ENCODE measurements around the gene CLK2.
A peak's percentile ranks its signal among the peaks of the same experiment; 100 is the strongest.
"Not testable (repeated sequence)": the region's sequence is repeated elsewhere in the genome, so short reads cannot be mapped to it uniquely, and the experiment has no call there.

Gene CLK2

DNA sequence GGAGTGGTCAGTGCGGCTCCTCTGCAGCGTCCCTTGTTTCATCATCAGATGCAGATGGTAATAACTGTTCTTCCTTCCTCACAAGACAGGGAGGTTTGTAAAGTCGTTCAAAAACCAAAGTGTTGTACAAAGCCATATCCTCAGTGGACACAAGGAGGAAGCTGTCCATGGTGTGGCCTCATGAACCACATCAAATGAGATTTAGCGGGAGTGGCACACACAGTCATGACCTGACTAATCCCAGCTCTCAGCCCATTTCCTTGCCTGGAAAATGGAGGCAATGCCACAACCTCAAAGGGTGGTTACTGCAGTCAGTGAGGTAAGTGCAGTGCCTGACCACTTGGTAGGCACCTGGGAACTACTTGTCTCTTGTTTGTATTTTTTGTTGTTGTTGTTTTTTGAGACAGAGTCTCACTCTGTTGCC is 31.5 kb downstream of the CLK2 start:
- DNase-seq (ENCODE audit: low spot score), result peak; percentile 39

DNA sequence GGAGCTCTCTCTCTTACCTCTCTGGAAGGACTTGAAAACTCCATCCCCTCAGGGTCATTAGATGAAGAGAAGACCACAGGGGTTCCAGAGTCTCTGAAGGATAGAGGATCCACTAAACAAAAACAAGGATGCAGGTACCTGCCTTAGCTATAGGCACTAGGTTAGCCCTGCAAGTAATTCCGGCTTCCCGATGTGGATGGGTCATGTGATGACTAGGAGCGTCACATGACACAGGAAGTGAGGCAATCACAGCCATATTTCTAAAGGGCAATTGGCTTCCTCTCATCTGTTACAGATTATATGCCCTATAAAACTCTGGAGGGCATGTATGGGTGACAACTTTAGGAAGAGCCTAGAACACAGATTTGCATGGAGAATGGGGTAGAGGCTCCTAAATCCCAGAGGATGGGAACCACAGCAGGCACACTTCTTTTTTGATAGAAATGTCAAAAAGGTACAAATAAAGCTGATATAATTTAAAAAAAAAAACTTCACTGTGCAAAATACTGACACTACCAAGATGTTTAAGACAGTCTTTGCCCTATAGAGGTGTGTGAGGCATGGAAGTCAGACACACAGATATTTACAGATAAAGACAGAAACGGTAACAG is 32.1 kb downstream of the CLK2 start:
- peak; percentile 84 for DNase-seq (ENCODE audit: low spot score)

DNA sequence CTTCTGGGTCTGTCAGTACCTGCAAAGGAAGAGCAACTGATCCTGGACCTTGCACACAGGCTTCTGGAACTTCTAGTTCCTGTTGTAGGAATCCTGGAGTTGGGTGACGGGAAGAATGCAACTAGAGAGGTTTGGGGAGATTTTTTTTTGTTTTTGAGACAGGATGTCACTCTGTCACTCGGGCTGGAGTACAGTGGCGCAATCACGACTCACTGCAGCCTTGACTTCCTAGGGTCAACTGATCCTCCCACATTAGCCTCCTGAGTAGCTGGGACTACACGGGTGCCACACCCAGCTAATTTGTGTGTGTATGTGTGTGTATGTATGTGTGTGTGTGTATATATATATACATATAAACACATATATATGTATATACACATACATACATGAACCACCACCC is 36.9 kb downstream of the CLK2 start:
- DNase-seq (ENCODE audit: low spot score), result no peak

DNA sequence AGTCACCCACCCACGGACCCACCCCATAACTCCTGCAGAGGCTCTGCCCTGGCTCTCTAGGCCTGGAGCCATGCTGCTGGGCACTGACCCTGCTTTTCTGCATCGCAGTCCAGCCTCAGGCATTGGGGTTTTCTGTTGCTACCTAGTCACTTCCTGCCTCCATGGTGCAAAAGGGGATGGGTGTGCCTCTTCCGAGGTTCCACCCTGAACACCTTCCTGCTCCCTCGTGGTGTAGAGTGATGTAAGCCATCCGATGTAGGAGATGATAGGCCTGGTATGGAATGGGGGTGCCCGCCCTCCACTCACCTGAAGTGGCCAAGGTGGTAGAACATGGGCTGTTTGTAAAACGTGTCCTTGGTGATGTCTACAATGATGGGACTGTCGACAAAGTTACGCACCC is 37.9 kb downstream of the CLK2 start:
- DNase-seq (ENCODE audit: low spot score), result not testable (repeated sequence)

DNA sequence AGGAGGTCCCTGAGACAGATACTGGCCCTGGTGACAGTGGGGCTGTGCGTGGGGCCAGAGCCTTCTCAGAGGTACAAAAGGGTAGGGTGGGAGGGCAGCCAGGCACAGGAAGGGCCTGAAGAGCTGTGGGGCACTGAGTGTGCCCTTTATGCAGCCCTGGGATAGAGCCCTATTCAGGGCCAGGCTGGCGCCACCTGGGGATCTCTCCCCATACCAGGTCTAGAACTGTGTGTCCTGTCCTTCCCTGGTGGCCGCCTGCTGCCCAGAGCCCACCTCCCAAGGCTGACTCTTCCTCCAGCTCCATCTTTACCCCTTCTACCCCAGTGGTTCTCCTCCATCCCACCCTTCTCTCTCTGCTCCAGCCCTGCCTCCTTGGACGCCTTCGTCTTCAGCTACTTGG is 39.8 kb downstream of the CLK2 start:
- not testable (repeated sequence) for DNase-seq (ENCODE audit: low spot score)

DNA sequence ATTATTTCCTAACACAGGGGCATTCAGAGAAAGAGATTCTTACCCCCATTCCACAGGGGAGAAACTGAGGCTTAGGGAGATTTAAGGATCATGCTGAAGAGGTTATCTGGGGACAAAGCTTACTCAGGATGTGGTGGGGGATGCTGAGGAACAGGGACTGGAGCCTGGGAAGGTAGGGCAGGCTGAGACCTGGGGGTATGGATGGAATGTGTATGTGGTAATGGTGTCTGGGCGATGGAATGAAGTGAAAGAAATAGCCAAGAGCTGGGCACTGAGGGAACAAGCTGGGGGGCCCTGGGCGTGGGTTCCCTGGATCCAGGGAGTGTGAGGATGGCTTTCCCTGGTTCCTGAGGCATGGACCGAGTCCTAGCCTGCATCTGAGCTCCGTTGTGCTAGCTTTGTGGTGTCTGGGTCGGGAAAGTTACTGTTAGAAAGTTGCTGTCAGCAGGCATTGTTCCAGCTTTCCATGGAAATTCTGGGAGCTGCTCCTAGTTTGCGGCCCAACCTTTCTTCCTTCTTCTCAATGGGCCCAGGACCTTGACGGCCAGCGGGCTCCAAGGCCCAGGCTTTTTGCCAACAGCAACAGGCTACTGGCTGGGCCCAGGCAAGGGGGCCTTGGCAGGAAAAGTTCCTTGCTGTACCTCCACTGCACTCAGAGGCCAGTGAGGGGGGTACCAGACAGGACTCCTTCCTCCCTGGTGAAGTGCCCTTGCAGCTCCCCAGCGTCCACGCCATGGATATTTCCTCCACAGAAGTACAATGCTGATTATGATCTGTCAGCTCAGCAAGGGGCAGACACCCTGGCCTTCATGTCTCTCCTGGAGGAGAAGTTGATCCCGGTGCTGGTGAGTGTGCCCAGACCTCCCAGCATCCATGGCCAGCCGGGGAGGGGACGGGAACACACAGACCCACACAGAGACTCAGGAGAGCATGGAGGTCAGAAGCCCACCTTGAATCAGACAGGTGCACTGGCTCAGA is 41.0 kb downstream of the CLK2 start:
- not testable (repeated sequence) for DNase-seq (ENCODE audit: low spot score)

DNA sequence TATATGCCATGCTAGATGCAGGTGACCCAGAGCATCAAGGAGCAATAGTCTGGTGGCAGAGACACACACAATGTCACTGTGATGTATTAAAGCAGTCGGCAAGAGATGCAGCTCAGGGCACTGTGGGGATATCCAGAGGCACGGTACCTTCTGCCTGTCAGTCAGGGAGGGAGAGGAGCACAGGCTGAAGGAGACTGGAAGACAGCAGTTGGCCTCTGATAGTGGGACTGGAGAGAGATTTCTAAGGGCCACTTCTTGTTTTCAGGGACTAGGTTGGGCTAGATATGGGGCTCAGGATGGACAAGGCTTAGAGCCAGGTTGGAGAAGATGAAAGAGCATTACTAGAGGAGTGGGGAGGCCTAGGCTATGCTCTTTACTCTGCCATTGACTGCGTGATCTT is 42.0 kb downstream of the CLK2 start:
- DNase-seq (ENCODE audit: low spot score), result not testable (repeated sequence)

DNA sequence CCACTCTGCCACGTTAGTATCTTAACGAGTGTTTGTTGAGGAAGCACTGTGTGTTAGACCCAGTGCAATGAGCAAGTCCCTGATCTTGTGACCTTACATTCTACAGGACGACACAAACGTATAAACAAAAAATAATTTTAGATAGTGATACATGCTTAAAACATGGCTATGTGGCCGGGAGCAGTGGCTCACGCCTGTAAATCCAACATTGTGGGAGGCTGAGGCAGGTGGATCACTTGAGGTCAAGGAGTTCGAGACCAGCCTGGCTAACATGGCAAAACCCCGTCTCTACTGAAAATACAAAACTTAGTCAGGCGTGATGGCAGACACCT is 45.2 kb downstream of the CLK2 start:
- DNase-seq (ENCODE audit: low spot score), result no peak

DNA sequence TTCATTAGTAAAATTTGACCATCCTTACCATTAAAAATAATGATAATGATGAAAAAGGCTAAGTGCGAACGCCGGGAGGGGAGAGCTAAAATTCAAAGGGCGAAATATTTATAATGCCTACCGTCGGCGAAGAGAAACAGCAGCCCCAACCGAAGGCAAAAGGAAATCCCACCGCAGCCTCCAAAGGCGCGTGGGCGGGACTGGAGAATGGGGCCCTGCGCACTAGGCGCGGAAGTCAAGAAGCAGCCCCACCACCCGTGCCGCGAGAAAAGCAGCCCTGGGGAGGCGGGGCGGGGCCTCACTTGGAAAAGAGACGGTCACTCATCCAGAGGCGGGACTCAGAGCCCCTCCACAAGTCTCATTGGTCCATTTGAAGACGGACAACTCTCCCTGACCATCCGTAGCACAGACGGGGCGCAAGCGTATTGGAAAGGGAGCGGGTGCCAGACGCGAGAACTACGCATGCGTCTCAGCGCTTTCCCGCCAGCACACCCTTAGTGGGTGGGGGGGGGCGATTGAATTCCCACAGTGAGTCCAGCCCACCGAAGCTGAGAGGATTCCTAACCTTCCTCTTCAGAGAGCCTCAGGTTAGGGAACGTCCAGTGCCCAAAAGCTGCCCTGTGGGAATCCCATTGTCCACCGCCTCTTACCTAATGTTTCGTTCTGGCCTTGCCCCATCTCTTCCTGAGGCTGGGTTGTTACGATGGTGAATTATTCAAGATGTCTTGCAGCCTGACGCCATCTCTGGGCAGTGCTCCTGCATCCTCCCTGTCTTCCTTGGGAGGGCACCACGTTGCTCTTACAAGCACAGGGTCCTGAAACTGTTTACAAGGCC is 45.8 kb downstream of the CLK2 start:
- DNase-seq (ENCODE audit: low spot score), result peak; percentile 98

DNA sequence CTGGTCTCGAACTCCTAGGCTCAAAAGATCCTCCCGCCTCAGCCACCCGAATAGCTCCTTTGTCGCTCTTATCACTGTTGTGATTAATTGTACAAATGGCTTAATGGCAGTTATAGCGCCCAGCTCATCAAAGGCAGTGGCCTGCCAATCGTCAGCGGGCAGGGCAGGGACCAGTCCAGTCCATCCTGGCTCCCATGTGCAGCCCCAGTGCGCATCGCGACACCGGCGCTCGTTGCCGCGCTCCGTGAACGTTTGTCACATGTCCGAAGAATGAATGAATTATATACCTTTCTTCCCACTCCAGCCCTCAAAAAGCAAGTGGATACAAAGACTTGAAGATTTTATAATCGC is 46.4 kb downstream of the CLK2 start:
- peak; percentile 53 for DNase-seq (ENCODE audit: low spot score)

DNA sequence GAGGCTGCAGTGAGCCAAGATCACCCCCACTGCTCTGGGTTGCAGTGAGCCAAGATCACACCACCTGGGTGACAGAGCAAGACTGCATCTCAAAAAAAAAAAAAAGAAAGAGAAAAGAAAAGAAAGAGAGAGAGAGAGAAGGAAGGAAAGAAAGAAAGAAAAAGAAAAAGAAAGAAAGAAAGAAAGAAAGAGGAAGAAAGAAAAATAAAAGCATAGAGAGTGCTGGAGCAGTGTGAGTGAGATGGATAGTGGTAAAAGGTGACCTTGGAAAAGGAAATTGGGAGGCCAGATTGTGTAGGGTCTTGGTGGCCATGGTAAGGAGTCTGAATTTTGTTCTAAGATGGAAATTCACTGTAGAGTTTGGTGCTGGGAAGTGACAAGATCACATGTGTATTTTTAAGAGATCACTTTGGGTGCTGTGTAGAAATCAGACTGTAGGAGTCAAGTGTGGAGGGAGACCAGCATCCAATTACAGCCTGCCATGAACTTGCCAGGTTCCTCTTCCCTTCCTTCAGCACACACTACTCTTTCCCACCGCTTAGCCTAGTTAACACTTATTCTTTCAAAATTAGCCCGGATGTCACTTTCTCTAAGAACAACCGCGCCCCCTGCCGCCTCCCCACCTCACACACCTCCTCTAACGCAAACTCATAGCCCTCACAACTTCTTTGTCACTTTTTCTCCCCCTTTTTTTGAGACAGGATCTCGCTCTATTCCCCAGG is 47.0 kb downstream of the CLK2 start:
- DNase-seq (ENCODE audit: low spot score), result peak; percentile 68

DNA sequence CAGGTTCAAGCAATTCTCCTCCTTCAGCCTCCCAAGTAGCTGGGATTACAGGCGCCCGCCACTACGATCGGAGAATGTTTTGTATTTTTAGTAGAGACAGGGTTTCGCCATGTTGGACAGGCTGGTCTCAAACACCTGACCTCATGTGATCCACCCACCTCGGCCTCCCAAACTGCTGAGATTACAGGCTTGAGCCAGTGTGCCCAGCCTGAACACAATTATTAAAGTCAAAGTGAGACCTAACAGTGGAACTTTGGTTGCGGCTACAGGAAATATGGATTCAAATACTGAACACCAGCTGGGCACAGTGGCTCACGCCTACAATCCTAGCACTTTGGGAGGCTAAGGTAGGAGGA is 47.9 kb downstream of the CLK2 start:
- not testable (repeated sequence) for DNase-seq (ENCODE audit: low spot score)

DNA sequence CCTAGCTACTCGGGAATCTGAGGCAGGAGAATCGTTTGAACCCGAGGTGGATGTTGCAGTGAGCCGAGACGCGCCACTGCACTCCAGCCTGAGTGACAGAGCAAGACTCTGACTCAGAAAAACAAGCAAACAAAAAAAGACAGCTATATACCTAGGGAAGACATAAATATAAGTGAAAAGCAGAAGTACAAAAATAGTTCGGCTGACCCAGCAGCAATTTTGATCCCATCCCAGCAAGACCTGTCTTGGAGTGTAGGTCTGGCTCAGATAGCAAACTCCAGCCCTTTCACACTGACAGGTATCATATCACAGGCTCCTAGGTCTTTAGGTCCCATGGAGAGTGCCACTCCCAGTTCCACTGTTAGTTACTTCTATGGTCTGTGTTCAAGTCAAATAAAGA is 50.3 kb downstream of the CLK2 start:
- DNase-seq (ENCODE audit: low spot score), result no peak

DNA sequence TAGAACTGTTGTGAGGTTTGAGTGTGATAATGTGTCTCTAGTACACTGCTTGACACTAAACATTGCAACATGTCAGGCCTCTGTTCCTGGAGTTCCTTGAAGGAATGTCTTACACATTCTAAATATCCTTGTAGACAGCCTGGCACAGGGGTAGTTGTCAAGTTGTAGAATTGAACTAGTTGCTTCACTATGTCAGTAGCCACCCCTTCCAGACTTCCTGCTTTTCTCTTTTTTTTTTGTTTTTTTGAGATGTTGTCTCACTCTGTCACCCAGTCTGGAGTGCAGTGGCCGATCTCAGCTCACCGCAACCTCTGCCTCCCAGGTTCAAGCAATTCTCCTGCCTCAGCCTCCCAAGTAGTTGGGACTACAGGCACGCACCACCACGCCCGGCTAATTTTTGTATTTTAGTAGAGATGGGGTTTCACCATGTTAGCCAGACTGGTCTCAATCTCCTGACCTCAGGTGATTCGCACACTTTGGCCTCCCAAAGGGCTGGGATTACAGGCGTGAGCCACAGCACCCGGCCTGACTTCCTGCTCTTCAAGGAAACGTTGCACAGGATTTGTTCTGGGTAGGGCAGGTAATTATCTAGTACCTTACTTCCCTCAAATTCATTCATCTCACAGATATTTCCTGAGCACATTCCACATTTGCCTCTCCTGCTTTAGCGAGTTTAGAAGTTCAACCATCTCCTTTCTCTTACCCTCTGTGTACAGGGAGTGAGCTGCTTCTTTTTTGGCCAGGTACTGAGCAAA is 52.9 kb downstream of the CLK2 start:
- not testable (repeated sequence) for DNase-seq (ENCODE audit: low spot score)

DNA sequence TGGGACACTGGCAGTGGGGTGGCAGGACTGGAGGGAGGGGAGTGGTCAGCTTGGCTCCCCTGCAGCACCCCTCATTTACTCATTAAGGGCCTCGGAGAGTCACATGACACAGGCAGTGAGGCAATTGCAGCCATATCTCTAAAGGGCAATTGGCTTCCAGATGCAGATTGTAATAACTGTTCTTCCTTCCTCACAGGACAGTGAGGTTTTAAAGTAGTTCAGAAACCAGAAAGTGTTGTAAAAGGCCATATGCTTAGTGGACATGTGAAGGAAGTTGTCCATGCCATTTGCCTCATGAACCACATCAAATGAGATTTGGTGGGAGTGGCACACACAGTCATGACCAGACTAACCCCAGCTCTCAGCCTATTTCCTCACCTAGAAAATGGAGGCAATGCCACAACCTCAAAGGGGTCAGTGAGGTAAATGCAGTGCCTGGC is 53.7 kb downstream of the CLK2 start:
- no peak for DNase-seq (ENCODE audit: low spot score)

DNA sequence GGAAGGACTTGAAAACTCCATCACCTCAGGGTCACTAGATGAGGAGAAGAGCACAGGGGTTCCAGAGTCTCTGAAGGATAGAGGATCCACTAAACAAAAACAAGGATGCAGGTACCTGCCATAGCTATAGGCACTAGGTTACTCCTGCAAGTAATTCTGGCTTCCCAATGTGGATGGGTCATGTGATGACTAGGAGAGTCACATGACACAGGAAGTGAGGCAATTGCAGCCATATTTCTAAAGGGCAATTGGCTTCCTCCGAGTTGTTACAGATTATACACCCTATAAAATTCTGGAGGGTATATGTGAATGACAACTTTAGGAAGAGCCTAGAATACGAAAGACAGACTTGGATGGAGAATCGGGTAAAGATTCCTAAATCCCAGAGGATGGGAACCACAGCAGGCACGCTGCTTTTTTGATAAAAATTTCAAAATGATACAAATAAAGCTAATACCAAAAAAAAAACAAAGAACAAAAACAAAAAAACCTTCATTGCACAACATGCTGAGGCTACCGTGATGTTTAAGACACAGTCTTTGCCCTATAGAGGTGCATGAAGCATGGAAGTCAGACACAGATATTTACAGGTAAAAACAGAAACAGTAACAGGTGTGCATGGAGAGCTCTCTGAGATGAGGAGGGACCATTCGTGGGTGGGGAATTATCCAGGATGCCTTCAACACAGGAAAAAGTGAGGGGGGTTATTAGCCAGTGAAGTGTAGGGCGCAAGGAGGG is 54.3 kb downstream of the CLK2 start:
- no peak for DNase-seq (ENCODE audit: low spot score)

DNA sequence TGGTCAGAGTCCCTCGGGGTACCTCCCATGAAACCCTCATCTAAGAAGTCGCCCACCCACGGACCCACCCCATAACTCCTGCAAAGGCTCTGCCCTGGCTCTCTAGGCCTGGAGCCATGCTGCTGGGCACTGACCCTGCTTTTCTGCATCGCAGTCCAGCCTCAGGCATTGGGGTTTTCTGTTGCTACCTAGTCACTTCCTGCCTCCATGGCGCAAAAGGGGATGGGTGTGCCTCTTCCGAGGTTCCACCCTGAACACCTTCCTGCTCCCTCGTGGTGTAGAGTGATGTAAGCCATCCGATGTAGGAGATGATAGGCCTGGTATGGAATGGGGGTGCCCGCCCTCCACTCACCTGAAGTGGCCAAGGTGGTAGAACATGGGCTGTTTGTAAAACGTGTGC is 58.6 kb downstream of the CLK2 start:
- not testable (repeated sequence) for DNase-seq (ENCODE audit: low spot score)
